HL-60 (cell line): ENCODE results near the gene ARSK.

Experiments used
- DNase-seq, 2 experiments: peaks; one replicate each; pipeline ENCODE4 v3.0.0-alpha.2; 2010 to 2020; ENCODE audit warnings: low read depth in 1 of 2, low spot score in 1 of 2
- H3K27ac ChIP-seq: fragments of 250-450 bp; sonication (Bioruptor Pico); replicated peaks from 2 replicates; pipeline ENCODE4 v1.5.1; 2020; ENCODE audit warnings: mild to moderate bottlenecking, moderate library complexity
- H3K27me3 ChIP-seq: fragments of 250-450 bp; sonication (Bioruptor Pico); 2 replicates; pipeline ENCODE4 v1.5.1; 2021; ENCODE audit warnings: mild to moderate bottlenecking, moderate library complexity; ENCODE audit not compliant: insufficient read depth, poor library complexity, severe bottlenecking
- H3K4me3 ChIP-seq: replicated peaks from 2 replicates; pipeline ENCODE4 v1.5.1; 2011; ENCODE audit warnings: mild to moderate bottlenecking, control low read depth, low read length; ENCODE audit not compliant: insufficient read depth
- CTCF ChIP-seq: IDR thresholded peaks from one replicate; pipeline ENCODE4 v1.5.1; 2011; ENCODE audit warnings: low read length, control low read depth, inconsistent platforms; ENCODE audit not compliant: insufficient read depth
- GABPA ChIP-seq: IDR thresholded peaks from 2 replicates; pipeline ENCODE4 v1.6.1; 2012; ENCODE audit warnings: low read depth
- POLR2AphosphoS5 ChIP-seq: IDR thresholded peaks from 2 replicates; pipeline ENCODE4 v1.6.1; 2012; ENCODE audit warnings: low read depth
- REST ChIP-seq: IDR thresholded peaks from 2 replicates; pipeline ENCODE4 v1.6.1; 2012; ENCODE audit warnings: low read depth; ENCODE audit not compliant: insufficient replicate concordance
- SPI1 ChIP-seq: IDR thresholded peaks from 2 replicates; pipeline ENCODE4 v1.6.1; 2012; ENCODE audit warnings: low read depth, mild to moderate bottlenecking, borderline replicate concordance

The ARSK gene

GRCh38 chr5:95549030-95549429 is 5.9 kb upstream of the ARSK start:
- H3K4me3 ChIP-seq: no peak overlapping the region
- no peak for DNase-seq
- TF ChIP-seq REST (no peak), SPI1 (no peak), GABPA (no peak), CTCF (no peak), POLR2AphosphoS5 (no peak)

GRCh38 chr5:95554331-95554646 is 612 bp upstream of the ARSK start:
- TF ChIP-seq CTCF (no peak), REST (no peak), SPI1 (no peak), POLR2AphosphoS5 (no peak), GABPA (no peak)
- Histone ChIP-seq H3K4me3 (peak overlapping the region; percentile 58), H3K27ac (peak overlapping the region; percentile 6), H3K27me3 (no peaks in the 10 kb centered on the region)
- no peak for DNase-seq

More at GRCh38 chr5:95549030-95549429, 5.9 kb upstream of the ARSK start:
- Histone ChIP-seq H3K27ac (no peak overlapping the region), H3K27me3 (no peaks in the 10 kb centered on the region)

GRCh38 chr5:95555553-95555952 is 652 bp downstream of the ARSK start:
- Histone ChIP-seq H3K4me3 (peak overlapping the region; percentile 58), H3K27ac (peak overlapping the region; percentile 71), H3K27me3 (no peaks in the 10 kb centered on the region)
- no peak for TF ChIP-seq SPI1
- no peak for TF ChIP-seq REST
- no peak for TF ChIP-seq GABPA
- no peak for TF ChIP-seq POLR2AphosphoS5
- TF ChIP-seq CTCF: no peak
- DNase-seq: no peak
